Measurements from ENCODE around the gene TMEM126B.

The TMEM126B gene

DNA sequence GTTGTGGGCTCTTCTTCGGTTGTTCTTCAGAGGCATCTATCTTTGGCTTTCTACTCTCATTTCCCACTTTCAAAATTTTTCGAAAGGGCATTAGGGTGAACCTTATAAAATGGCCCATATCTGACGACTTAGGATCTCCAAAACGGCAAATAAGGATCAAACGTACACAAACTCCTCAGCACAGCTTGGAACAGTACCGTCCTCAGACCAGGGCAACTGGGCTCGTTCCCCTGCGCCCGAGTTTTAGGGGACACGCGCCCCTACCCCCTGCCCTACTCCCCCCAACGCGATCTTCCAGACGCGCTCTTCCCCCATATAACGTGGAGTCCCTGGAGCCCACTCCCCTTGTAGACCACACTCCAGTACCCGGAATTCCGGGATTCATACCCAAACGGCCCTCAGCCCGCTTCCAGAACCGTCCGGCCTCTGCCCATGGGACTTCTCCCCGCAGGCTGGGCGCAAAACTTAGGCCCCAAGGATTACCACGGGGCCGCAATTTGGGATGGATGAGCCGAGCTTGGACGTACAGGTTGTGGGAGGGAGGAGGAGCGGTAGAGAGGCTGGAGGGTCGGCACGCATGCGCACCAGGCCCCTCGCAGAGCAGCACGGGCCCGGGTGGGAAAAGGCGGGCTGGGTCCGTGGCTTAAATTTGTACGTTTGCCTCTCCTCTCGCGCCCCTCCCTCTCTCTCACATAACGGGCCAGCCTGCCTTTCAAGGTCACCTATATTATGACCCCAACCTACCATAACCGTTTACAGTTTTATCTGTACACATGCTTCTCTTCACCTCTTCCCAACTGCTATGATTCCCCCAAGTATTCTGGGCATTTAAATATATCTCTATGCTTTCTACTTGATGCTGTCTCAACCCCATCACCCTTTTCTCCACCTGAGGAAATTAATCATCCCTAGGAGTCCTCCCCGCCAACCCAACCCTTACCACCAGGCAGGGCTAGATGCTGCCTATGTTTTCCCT is 54.2 kb downstream of the TMEM126B start:
- peak; percentile 46 to 53 (median 47) for DNase-seq (ENCODE audit: low read depth in 3 of 3)

GRCh38 chr11:85685125-85685819 is 56.9 kb downstream of the TMEM126B start:
- no peak for DNase-seq (ENCODE audit: low read depth in 3 of 3)

- no peak for DNase-seq (ENCODE audit: low read depth in 3 of 3)
These were observed 57.5 kb downstream of the TMEM126B start, which contains the start of gene CCDC89 for GRCh38 chr11:85685820-85686459. Gene CCDC89, minus strand, starts transcription at chr11:85686195. Its CDS starts 65 bp downstream, at chr11:85686130.

All from stimulated activated CD4-positive, alpha-beta T cell treated with anti-CD3 and anti-CD28 coated beads, TNF-alpha, amount 100 ng/mL, for 48 hours (primary cell).